ENCODE data around the gene KDM4B.

GRCh38 chr19:5111051-5111450 lies 142.1 kb downstream of the KDM4B start:
- no peak for TF ChIP-seq POLR2A (IDR thresholded peaks at IDR 0.05; ENCODE audit: low read depth, low read length)
- no peak for TF ChIP-seq POLR2AphosphoS5 (IDR thresholded peaks at IDR 0.05; ENCODE audit: low read depth, low read length)

Measured in GM12892 (cell line).